ENCODE measurements around the gene DCST1. TPM values are rescaled to one million over a fixed set of nuclear protein-coding genes. Genes with fewer than 3 reads are reported as not detected.

DCST1 gene
- total and polyA plus RNA-seq, 2 donors (not counting 1 experiment from before 2014, with no cell fraction given), result not detected

DNA sequence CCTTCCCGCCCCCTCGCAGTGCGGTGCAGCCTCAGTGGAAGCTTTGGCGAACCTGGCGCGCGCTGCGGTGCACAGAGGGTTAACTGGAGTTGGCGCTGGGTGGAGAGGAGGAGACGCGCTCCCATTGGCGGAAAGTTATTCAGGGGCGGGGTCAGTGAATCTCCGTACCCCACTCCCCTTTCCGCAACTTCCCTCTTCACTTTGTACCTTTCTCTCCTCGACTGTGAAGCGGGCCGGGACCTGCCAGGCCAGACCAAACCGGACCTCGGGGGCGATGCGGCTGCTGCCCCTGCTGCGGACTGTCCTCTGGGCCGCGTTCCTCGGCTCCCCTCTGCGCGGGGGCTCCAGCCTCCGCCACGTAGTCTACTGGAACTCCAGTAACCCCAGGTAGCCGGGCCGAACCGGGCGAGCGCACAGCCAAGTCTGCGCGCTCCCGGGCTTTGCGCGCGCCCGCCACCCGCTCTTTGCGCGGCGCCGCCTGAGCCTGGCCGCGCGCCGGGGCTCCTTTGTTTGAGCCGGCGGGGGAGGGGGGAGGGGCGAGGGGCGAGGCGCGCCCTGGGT, 30.0 kb downstream of the DCST1 start, which contains the start of gene EFNA4:
Gene EFNA4 (plus strand): TSS at position 191 of the 561 bp plus-strand sequence. CDS start 84 bp downstream, at position 275.
- H3K27me3 ChIP-seq (ENCODE audit: control insufficient read depth, insufficient read depth, low read length), result no peaks in the 10 kb centered on the region
- peak within 1 kb of the TSS; percentile 70 to 92 (median 87) for H3K4me3 ChIP-seq (replicated peaks in 1 of 4; ENCODE audit: control extremely low read depth in 1 of 4, insufficient read depth in 1 of 4, low read depth in 3 of 4, low read length in 4 of 4)
- H3K79me2 ChIP-seq (ENCODE audit: control insufficient read depth, insufficient read depth, low read length), result no peaks in the 10 kb centered on the region
- peak within 1 kb of the TSS; percentile 92 for H2AFZ ChIP-seq (ENCODE audit: low read length)
- peak within 1 kb of the TSS; percentile 77 for H3K9ac ChIP-seq (ENCODE audit: insufficient read depth, low read length)
- H3K4me2 ChIP-seq (ENCODE audit: extremely low read depth, insufficient read depth, low read length), result peak within 1 kb of the TSS; percentile 88
- peak within 1 kb of the TSS; percentile 43 for H3K27ac ChIP-seq (ENCODE audit: insufficient read depth, low read length)
- peaks cover 2% of the 10 kb centered on the region for H3K36me3 ChIP-seq (ENCODE audit: control insufficient read depth, insufficient read depth, low read length)
- no peak for TF ChIP-seq EZH2 (IDR thresholded peaks at IDR 0.05; ENCODE audit: low read length, missing control alignments)
- TF ChIP-seq, protein P1, sequence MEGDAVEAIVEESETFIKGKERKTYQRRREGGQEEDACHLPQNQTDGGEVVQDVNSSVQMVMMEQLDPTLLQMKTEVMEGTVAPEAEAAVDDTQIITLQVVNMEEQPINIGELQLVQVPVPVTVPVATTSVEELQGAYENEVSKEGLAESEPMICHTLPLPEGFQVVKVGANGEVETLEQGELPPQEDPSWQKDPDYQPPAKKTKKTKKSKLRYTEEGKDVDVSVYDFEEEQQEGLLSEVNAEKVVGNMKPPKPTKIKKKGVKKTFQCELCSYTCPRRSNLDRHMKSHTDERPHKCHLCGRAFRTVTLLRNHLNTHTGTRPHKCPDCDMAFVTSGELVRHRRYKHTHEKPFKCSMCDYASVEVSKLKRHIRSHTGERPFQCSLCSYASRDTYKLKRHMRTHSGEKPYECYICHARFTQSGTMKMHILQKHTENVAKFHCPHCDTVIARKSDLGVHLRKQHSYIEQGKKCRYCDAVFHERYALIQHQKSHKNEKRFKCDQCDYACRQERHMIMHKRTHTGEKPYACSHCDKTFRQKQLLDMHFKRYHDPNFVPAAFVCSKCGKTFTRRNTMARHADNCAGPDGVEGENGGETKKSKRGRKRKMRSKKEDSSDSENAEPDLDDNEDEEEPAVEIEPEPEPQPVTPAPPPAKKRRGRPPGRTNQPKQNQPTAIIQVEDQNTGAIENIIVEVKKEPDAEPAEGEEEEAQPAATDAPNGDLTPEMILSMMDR (conservative IDR thresholded peaks at IDR 0.05 in 1 of 2, IDR thresholded peaks at IDR 0.05 in 1 of 2; ENCODE audit: low read depth in 1 of 2, low read length in 2 of 2), result no peak
- H3K4me1 ChIP-seq (ENCODE audit: control insufficient read depth, extremely low read depth, insufficient read depth, low read length), result peaks cover 10% of the 10 kb centered on the region
- no peaks in the 10 kb centered on the region for H4K20me1 ChIP-seq (ENCODE audit: control insufficient read depth, extremely low read depth, insufficient read depth, low read length)
- no peaks in the 10 kb centered on the region for H3K9me3 ChIP-seq (ENCODE audit: control insufficient read depth, insufficient read depth, low read depth, low read length)
- DNase-seq (ENCODE audit: low read depth in 2 of 2), result peak; percentile 75 to 83

- Histone ChIP-seq H3K36me3 (ENCODE audit: control insufficient read depth, insufficient read depth, low read length) (peaks cover 2% of the 10 kb centered on the region), H3K27me3 (ENCODE audit: control insufficient read depth, insufficient read depth, low read length) (no peaks in the 10 kb centered on the region), H3K79me2 (ENCODE audit: control insufficient read depth, insufficient read depth, low read length) (no peaks in the 10 kb centered on the region), H4K20me1 (ENCODE audit: control insufficient read depth, extremely low read depth, insufficient read depth, low read length) (no peaks in the 10 kb centered on the region), H3K27ac (ENCODE audit: insufficient read depth, low read length) (no peak overlapping the region), H3K9ac (ENCODE audit: insufficient read depth, low read length) (no peak overlapping the region), H2AFZ (ENCODE audit: low read length) (peak overlapping the region; percentile 1), H3K4me1 (ENCODE audit: control insufficient read depth, extremely low read depth, insufficient read depth, low read length) (peaks cover 10% of the 10 kb centered on the region), H3K9me3 (ENCODE audit: control insufficient read depth, insufficient read depth, low read depth, low read length) (no peaks in the 10 kb centered on the region), H3K4me2 (ENCODE audit: extremely low read depth, insufficient read depth, low read length) (peak overlapping the region; percentile 88), H3K4me3 (replicated peaks in 1 of 4; ENCODE audit: control extremely low read depth in 1 of 4, insufficient read depth in 1 of 4, low read depth in 3 of 4, low read length in 4 of 4) (peak overlapping the region; percentile 70 to 92 (median 87))
- TF ChIP-seq, protein P1 (conservative IDR thresholded peaks at IDR 0.05 in 1 of 2, IDR thresholded peaks at IDR 0.05 in 1 of 2; ENCODE audit: low read depth in 1 of 2, low read length in 2 of 2), result no peak
- no peak for TF ChIP-seq EZH2 (IDR thresholded peaks at IDR 0.05; ENCODE audit: low read length, missing control alignments)
- peak in 1 of 2 donors; percentile 41 for DNase-seq (ENCODE audit: low read depth in 2 of 2)
Observed at GRCh38 chr1:155064111-155064831, 30.6 kb downstream of the DCST1 start.

DNA sequence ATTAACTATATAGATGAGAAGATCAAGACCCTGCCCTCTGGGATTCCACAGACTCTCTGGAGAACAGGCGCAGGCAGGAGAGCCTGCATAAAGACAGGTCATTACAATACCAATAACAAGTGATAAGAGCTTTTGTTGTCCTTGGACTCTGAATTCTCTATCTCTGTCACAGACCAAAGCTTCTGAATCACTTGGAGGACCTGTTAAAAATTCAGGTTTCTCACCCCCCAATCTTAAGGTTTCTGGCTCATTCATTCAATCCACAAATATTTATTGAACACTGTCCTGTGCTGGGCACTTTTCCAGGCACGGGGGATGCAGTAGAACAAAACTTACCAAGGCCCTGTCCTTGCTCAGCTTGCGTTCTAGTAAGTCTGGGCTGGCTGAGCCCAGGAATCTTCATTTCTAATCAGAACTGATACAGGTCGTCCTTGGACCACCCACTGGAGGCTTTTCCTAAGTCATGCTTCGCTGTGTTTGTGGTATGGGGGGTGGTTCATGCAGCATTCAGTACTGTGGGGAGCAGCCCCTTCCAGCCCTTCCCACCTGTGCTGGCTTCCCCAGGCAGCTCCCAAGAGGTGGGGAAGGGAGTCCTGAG, 31.3 kb downstream of the DCST1 start:
- Histone ChIP-seq H4K20me1 (ENCODE audit: control insufficient read depth, extremely low read depth, insufficient read depth, low read length) (no peaks in the 10 kb centered on the region), H3K79me2 (ENCODE audit: control insufficient read depth, insufficient read depth, low read length) (no peaks in the 10 kb centered on the region), H3K27ac (ENCODE audit: insufficient read depth, low read length) (no peak overlapping the region), H3K9ac (ENCODE audit: insufficient read depth, low read length) (no peak overlapping the region), H2AFZ (ENCODE audit: low read length) (no peak overlapping the region), H3K9me3 (ENCODE audit: control insufficient read depth, insufficient read depth, low read depth, low read length) (no peaks in the 10 kb centered on the region), H3K4me1 (ENCODE audit: control insufficient read depth, extremely low read depth, insufficient read depth, low read length) (peaks cover 10% of the 10 kb centered on the region), H3K4me2 (ENCODE audit: extremely low read depth, insufficient read depth, low read length) (no peak overlapping the region), H3K4me3 (replicated peaks in 1 of 4; ENCODE audit: control extremely low read depth in 1 of 4, insufficient read depth in 1 of 4, low read depth in 3 of 4, low read length in 4 of 4) (peak overlapping the region in 1 of 4 experiments; percentile 83), H3K36me3 (ENCODE audit: control insufficient read depth, insufficient read depth, low read length) (peaks cover 2% of the 10 kb centered on the region), H3K27me3 (ENCODE audit: control insufficient read depth, insufficient read depth, low read length) (no peaks in the 10 kb centered on the region)
- DNase-seq (ENCODE audit: low read depth in 2 of 2), result no peak
- TF ChIP-seq EZH2 (IDR thresholded peaks at IDR 0.05; ENCODE audit: low read length, missing control alignments), result no peak
- TF ChIP-seq, protein P1 (conservative IDR thresholded peaks at IDR 0.05 in 1 of 2, IDR thresholded peaks at IDR 0.05 in 1 of 2; ENCODE audit: low read depth in 1 of 2, low read length in 2 of 2), result no peak
